ENCODE measurements around the gene EED.
A peak's percentile ranks its signal among the peaks of the same experiment; 100 is the strongest.
"Not testable (repeated sequence)": the region's sequence is repeated elsewhere in the genome, so short reads cannot be mapped to it uniquely, and the experiment has no call there.

EED gene

GRCh38 chr11:86249307-86250098 lies 5.0 kb downstream of the EED start:
- no peak for DNase-seq (ENCODE audit: low read depth in 2 of 2)

DNA sequence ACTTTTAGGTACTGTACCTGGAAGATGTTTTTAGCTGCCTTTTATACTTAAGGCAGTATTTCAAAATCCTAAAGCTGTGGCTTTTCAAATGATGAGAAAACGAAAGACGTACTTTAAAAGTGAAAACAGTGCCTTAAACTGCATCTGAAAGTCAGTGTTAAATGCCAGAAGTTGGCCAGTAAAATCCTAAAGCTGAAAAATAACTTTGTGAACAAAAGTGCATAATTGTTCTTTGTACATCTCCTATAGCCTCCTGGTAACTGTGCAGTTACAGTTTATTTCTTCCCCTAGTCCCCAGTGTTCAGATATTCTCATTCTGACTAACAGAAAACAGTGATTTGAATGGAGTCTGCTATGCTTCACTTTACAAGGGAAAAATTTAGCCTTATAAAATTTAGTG lies 6.8 kb downstream of the EED start:
- DNase-seq (ENCODE audit: low read depth in 2 of 2), result no peak

DNA sequence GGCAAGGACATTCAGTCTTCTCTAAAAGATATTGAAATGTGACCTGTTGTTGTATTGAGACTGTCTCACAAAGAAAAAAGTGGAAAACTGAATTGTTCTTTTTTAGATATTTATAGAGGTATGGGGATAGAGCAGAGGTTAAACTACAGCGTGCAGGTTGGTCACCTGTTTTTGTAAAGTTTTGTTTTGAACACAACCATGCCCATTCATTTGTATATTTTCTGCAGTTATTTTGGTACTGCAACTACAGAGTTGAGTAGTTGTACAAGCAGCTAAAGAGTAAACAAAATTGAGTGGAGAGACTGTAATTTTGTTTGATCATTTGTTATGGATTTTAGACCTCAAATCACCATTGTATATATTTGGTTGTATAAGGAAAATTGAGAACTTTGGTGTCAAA lies 11.3 kb downstream of the EED start:
- DNase-seq (ENCODE audit: low read depth in 2 of 2), result no peak

DNA sequence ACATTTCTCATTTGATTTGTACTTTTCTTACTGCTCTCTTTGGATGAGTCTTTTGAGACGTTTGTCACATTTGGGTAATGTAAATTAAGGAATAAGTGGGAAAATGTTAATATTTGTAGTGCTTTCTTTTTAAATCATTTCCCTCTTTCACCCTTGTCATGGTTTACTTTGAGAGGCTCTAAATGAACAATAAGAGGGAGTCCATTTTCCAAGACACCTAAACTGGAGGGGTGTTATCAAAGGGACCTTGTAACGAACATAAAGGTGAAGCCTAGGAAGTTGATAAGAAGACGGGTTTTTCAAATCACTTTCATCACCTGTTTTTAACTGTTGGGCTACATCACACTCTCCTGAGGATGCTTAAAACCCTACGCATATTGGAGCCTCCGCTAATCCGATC lies 12.1 kb downstream of the EED start:
- no peak for DNase-seq (ENCODE audit: low read depth in 2 of 2)

DNA sequence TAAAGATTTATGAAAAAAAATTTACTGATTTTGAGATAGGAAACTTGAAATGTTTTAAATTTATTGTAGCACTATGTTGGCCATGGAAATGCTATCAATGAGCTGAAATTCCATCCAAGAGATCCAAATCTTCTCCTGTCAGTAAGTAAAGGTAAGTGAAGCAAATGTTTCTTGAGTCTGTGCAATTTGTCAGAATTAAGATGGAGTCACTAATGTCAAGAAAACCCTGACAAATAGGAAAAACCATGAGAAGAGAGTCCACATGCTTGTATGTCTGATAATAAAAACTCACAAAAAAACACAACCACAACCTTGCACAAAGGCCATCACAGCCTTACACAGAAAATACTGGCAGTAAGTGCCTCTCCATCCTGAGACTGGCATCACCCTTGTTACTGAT lies 12.9 kb downstream of the EED start:
- no peak for DNase-seq (ENCODE audit: low read depth in 2 of 2)

GRCh38 chr11:86259730-86260129 lies 15.2 kb downstream of the EED start:
- no peak for DNase-seq (ENCODE audit: low read depth in 2 of 2)

GRCh38 chr11:86261328-86261727 lies 16.8 kb downstream of the EED start:
- no peak for DNase-seq (ENCODE audit: low read depth in 2 of 2)

GRCh38 chr11:86262387-86262786 lies 17.8 kb downstream of the EED start:
- DNase-seq (ENCODE audit: low read depth in 2 of 2), result no peak

DNA sequence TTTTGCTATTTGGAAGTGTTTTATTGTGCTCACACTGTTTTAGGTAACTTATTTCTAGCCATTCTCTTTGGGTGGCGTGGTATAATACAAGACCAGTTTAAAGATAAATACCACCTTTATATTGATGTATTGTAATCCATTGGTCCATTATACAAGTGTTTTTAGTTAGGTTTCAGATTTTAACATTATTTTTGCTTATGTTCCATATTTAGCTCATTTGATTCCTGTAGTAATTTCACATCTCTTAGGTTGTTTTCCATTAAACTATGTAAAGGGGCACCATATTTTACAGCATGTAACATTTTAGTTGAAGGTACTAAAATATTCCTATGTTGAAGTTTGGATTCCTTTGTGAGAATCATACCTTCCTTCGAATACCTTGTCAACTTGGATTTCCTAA lies 20.1 kb downstream of the EED start:
- no peak for DNase-seq (ENCODE audit: low read depth in 2 of 2)

DNA sequence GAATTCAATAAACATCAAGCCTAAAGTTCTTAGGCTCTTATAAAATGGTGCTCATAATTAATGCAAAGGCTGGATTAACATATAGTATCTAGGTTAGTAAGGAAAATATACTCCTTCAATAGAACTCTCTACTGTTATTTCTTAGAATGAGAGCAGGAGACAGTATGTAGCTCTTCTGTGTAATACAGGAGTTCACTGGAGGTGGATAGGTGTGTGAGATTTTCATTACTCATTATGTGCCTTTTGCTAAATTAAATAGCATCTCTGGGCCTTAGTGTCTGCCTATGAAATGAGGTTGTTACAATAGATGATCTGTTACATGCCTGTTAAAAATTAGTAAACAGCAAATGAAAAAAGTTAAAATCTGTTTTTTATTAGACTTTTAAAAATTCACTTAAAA lies 20.6 kb downstream of the EED start:
- no peak for DNase-seq (ENCODE audit: low read depth in 2 of 2)

DNA sequence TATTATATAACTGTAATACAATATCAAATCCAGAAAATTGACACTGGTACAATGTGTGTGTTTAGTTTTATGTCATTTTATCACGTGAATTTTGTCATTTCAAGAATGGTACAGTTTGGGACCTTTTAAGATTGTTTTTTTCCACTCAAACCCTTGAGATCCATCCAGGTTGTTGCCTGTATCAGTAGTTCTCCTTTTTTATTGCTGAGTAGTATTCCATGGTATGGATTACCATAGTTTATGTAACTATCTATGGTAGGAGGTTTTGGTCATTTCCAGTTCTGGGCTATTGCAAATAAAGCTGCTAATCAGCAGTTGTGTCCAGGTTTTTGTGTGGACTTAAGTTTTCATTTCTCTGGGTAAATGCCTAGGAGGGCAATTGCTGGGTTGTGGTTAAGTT lies 25.1 kb downstream of the EED start:
- DNase-seq (ENCODE audit: low read depth in 2 of 2), result no peak

- DNase-seq (ENCODE audit: low read depth in 2 of 2), result no peak
Measured at GRCh38 chr11:86274503-86274902, 29.9 kb downstream of the EED start.

GRCh38 chr11:86274999-86275398 lies 30.4 kb downstream of the EED start:
- DNase-seq (ENCODE audit: low read depth in 2 of 2), result no peak

DNA sequence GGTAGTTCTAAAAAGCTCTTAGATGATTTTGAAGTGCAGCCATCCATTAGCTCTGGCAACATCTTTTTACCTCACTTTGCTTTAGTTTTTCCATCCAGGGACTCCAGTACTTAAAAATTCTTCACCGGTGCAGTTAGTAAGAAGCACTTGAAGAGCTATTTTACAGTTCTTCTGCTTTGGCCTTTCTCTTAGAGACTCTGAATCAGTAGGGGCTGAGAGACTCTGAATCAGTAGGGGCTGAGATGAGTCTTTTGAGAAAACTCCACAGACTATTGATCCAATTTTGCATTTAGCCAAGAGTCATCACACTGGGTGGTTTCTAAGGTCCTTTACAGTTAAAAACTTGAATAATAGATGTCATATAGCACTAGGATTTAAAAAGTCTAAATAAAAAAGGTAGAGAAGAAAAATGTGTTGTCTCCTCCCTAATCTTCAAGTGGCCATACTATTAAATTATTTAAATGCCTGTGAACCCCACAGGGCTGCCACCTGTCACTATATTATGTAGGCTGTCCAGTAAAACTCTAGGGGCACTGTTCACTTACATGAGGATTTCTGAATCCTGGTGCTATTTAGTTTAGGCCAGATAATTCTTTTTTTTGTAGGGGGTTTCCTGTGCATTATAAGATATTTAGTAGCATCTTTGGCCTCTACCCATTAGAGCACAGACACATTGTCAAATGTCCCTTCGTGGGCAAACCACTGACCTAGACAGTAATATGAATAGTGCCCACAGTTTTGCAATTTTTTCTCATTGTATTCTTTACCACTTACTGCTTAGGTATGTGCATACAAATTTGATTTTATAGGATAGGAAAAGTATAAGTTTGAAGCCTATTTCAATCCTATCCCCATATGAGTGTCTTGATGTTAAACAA lies 31.2 kb downstream of the EED start:
- DNase-seq (ENCODE audit: low read depth in 2 of 2), result no peak

GRCh38 chr11:86277741-86278140 lies 33.2 kb downstream of the EED start:
- DNase-seq (ENCODE audit: low read depth in 2 of 2), result no peak

GRCh38 chr11:86278226-86278625 lies 33.7 kb downstream of the EED start:
- DNase-seq (ENCODE audit: low read depth in 2 of 2), result no peak

DNA sequence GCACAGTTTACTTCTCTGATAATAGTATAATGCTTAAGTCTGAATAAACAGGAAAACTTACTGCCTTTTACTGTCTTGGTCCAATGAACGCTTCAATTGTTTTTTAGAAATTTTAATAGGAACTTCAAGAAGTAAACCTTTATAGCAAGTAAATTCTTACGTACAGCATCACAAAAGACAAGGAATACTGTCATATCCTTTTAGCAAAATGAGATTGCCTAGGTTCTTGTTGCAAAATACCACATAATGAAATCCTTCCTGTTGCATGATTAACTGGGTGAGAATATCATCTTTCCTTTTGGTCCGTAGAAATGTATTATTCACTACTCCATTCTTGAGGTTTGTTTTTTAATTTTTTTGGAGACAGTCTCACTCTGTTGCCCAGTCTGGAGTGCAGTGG lies 35.2 kb downstream of the EED start:
- DNase-seq (ENCODE audit: low read depth in 2 of 2), result no peak

GRCh38 chr11:86287468-86287796 lies 42.9 kb downstream of the EED start:
- DNase-seq (ENCODE audit: low read depth in 2 of 2), result no peak

DNA sequence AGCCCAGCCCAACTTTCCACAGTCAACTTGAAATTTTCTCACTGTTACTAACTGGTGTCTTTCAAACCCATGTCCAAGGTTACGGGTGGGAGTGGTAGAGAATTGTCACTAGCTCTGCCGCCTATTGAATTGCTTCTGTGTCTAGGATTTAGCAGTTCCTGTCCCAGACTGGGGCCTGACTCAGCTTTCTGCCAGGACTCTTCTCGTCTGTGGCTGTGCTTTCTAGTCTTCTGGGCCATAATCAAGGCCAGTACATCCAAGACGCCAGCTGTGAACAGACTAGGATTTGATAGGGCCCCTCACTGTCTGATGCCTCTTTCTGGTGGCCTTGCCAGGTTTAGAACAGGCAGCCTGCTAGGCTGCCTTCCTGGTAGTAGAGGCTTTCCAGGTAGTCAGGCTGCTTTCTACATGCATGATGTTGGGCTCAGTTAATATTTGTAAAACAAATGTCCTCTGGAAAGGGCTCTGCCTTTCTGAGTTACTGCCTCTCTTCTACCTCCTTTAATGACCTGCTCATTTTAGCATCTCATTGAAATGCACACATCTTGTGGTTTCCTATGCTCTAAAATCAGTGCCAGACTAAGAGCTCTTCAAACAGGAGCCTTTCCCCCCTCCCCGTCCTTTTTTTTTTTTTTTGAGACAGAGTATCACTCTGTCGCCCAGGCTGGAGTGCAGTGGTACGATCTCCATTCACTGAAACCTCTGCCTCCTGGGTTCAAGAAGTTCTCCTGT lies 44.4 kb downstream of the EED start:
- DNase-seq (ENCODE audit: low read depth in 2 of 2), result no peak

- DNase-seq (ENCODE audit: low read depth in 2 of 2), result not testable (repeated sequence)
Measured at GRCh38 chr11:86289508-86290280, 45.1 kb downstream of the EED start.

DNA sequence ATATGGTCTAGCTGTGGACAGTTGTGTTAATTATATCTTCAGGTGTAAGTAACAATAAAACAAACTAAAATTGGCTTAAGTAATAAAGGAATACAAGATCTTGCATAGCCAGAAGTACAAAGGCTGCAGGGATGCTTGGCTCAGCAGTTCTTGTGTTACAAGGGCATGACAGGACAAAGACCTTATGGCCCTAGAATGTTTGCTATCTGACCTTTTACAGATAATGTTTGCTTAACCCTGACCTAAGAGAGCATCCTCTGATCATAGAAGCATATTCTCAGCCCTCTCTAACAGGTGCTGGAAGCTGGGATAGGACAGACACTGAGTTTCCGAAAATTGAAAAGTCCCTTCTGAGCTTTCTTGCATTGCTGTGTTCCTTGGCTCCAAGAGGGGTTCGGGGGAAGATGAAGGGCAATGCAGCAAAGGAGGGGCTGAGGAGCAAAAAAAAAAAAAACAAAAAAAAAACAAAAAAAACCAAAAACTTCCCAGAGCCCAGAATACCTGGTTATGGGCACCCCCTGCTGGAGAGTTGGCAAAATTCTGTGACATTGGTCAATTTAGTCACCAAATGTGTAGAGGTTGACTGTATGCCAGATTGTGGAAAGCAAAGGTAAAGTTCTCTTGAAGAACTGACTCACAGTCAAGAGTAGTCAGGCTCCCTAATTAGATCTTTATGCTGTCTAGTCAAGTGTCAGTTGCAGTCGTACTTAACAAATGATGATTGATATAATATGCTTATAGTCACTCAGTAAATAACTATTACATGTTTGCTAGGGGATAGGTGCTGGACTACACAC lies 47.1 kb downstream of the EED start:
- DNase-seq (ENCODE audit: low read depth in 2 of 2), result peak; percentile 47 to 54
